GM13976 (cell line): ENCODE data around the gene CYP4A22.

Experiments used
- DNase-seq: peaks from one replicate; pipeline ENCODE4 v3.0.0; 2012; ENCODE audit warnings: low spot score
- CTCF ChIP-seq: IDR thresholded peaks from 2 replicates; pipeline ENCODE4 v1.5.1; 2012; ENCODE audit warnings: borderline replicate concordance, mild to moderate bottlenecking; ENCODE audit not compliant: insufficient read depth; ENCODE audit errors: extremely low read depth, missing control alignments, control extremely low read depth
- in situ Hi-C: fragments of 300-500 bp; cut with MboI; formaldehyde crosslinking; loops from one replicate; pipeline ENCODE4 v1.12.0; 2022; ENCODE audit warnings: low sequenced_read_pairs, mixed read lengths, inconsistent platforms; ENCODE audit not compliant: unreplicated experiment

Gene CYP4A22

GRCh38 chr1:47184822-47185677 is 47.8 kb downstream of the CYP4A22 start:
- in situ Hi-C loops = loop anchor here (25.0 kb wide), 1 partner anchor 527 kb away; no protein-coding TSS in a partner anchor
- TF ChIP-seq CTCF = no peak
- DNase-seq = peak; percentile 25

- DNase-seq = no peak
- in situ Hi-C loops = loop anchor here (25.0 kb wide), 1 partner anchor 526 kb away; no protein-coding TSS in a partner anchor
- no peak for TF ChIP-seq CTCF
Measured at GRCh38 chr1:47186267-47187185, 49.3 kb downstream of the CYP4A22 start.

- DNase-seq = no peak
- in situ Hi-C loops = loop anchor here (25.0 kb wide), 1 partner anchor 525 kb away; no protein-coding TSS in a partner anchor
- TF ChIP-seq CTCF = no peak
Measured at GRCh38 chr1:47187231-47187925, 50.1 kb downstream of the CYP4A22 start.

GRCh38 chr1:47187926-47188250 is 50.6 kb downstream of the CYP4A22 start:
- DNase-seq = no peak
- in situ Hi-C loops = loop anchor here (25.0 kb wide), 1 partner anchor 524 kb away; no protein-coding TSS in a partner anchor
- no peak for TF ChIP-seq CTCF

GRCh38 chr1:47188791-47189785 is 51.8 kb downstream of the CYP4A22 start:
- no peak for DNase-seq
- in situ Hi-C loops = loop anchor here (25.0 kb wide), 1 partner anchor 523 kb away; no protein-coding TSS in a partner anchor

More at GRCh38 chr1:47188791-47189785, 51.8 kb downstream of the CYP4A22 start:
- no peak for TF ChIP-seq CTCF
